GM06990 (cell line): ENCODE measurements around the gene S1PR5.

Experiments
- DNase-seq: peaks from one replicate; pipeline ENCODE4 v3.0.0-alpha.2; 2011; ENCODE audit not compliant: insufficient read length; ENCODE audit errors: extremely low read depth
- H3K27me3 ChIP-seq: replicated peaks from 2 replicates; pipeline ENCODE4 v1.6.0; 2011; ENCODE audit warnings: low read length; ENCODE audit not compliant: control insufficient read depth, insufficient read depth
- H3K36me3 ChIP-seq: 2 replicates; pipeline ENCODE4 v1.5.1; 2011; ENCODE audit warnings: low read length; ENCODE audit not compliant: control insufficient read depth, insufficient read depth
- H3K4me3 ChIP-seq: replicated peaks from 2 replicates; pipeline ENCODE4 v1.5.1; 2011; ENCODE audit warnings: low read depth, mild to moderate bottlenecking, control low read depth, low read length
- CTCF ChIP-seq: IDR thresholded peaks from 2 replicates; pipeline ENCODE4 v1.5.1; 2011; ENCODE audit warnings: low read length, control low read depth, mild to moderate bottlenecking, inconsistent platforms; ENCODE audit not compliant: insufficient read depth, poor library complexity, severe bottlenecking

S1PR5 gene

GRCh38 chr19:10520652-10521318 is 3.5 kb upstream of the S1PR5 start:
- Histone ChIP-seq H3K27me3 (peaks cover 7% of the 10 kb centered on the region), H3K4me3 (no peak overlapping the region), H3K36me3 (no peaks in the 10 kb centered on the region)
- DNase-seq, result no peak
- no peak for TF ChIP-seq CTCF

DNA sequence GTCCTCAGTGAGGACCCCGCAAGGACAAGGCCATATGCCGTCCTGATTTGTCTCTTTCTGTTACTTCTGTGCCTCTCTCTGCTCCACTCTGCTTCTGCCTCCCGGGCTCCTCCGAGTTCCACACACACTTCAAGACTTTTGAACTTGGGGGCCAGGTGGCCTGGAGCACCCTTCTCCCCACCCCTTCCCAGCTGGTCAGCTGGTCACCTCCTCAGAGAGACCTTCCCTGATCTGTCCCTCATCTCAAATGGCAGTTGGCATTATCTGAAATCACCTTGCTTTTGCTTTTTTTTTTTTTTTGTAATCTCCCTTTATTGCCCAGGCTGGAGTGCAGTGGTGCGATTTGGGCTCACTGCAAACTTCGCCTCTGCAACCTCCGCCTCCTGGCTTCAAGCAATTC is 2.2 kb upstream of the S1PR5 start:
- TF ChIP-seq CTCF, result no peak

GRCh38 chr19:10518444-10519361 is 1.5 kb upstream of the S1PR5 start:
- Histone ChIP-seq H3K4me3 (no peak overlapping the region), H3K27me3 (peaks cover 7% of the 10 kb centered on the region), H3K36me3 (no peaks in the 10 kb centered on the region)
- no peak for DNase-seq
- no peak for TF ChIP-seq CTCF

More for the DNA sequence above, 2.2 kb upstream of the S1PR5 start:
- H3K4me3 ChIP-seq, result no peak overlapping the region
- H3K27me3 ChIP-seq, result peaks cover 7% of the 10 kb centered on the region
- no peak for DNase-seq
- H3K36me3 ChIP-seq, result no peaks in the 10 kb centered on the region

- H3K27me3 ChIP-seq, result peaks cover 7% of the 10 kb centered on the region
- no peak for DNase-seq
- H3K36me3 ChIP-seq, result no peaks in the 10 kb centered on the region
- no peak for TF ChIP-seq CTCF
- no peak overlapping the region for H3K4me3 ChIP-seq
These were observed 655 bp upstream of the S1PR5 start for GRCh38 chr19:10517760-10518443.

- peaks cover 7% of the 10 kb centered on the region for H3K27me3 ChIP-seq
- no peaks in the 10 kb centered on the region for H3K36me3 ChIP-seq
- no peak for TF ChIP-seq CTCF
These were observed 468 bp downstream of the S1PR5 start for GRCh38 chr19:10516671-10517286.

More at GRCh38 chr19:10516671-10517286, 468 bp downstream of the S1PR5 start:
- H3K4me3 ChIP-seq, result no peak overlapping the region
- DNase-seq, result no peak
